ENCODE results near the gene FABP2. TPM values are rescaled to one million over a fixed set of nuclear protein-coding genes. Genes with fewer than 3 reads are reported as not detected.
"Not testable (repeated sequence)": the region's sequence is repeated elsewhere in the genome, so short reads cannot be mapped to it uniquely, and the experiment has no call there.

The FABP2 gene
- total and polyA plus RNA-seq, 4 donors: 0.79 TPM; not detected in 3

- H3K9me3 ChIP-seq (ENCODE audit: control insufficient read depth in 4 of 4, low read length in 3 of 4); H3K4me3 ChIP-seq (ENCODE audit: low read depth in 1 of 3, low read length in 3 of 3); H3K9ac ChIP-seq (ENCODE audit: low read depth in 1 of 2, low read length in 2 of 2); H3K4me1 ChIP-seq (ENCODE audit: control insufficient read depth in 4 of 4, insufficient read depth in 4 of 4, low read length in 3 of 4); H3K36me3 ChIP-seq (ENCODE audit: control insufficient read depth in 4 of 4, insufficient read depth in 3 of 4, low read depth in 1 of 4, low read length in 3 of 4); DNase-seq (ENCODE audit: low spot score); H3K27me3 ChIP-seq (ENCODE audit: control insufficient read depth in 4 of 4, insufficient read depth in 4 of 4, low read length in 3 of 4); H3K27ac ChIP-seq (ENCODE audit: low read depth in 1 of 2, low read length in 2 of 2): not testable (repeated sequence)
- 96% methylated on average over 3 of the region's 3 CpGs for WGBS
These were observed 40.5 kb upstream of the FABP2 start for GRCh38 chr4:119362413-119362812.

GRCh38 chr4:119359873-119360272, 37.9 kb upstream of the FABP2 start:
- TF ChIP-seq RXRA (IDR thresholded peaks at IDR 0.05): peak in 1 of 2 donors; percentile 8
- 51% methylated on average over 2 of the region's 2 CpGs for WGBS
- not testable (repeated sequence) for H3K27me3 ChIP-seq (ENCODE audit: control insufficient read depth in 4 of 4, insufficient read depth in 4 of 4, low read length in 3 of 4); H3K4me3 ChIP-seq (ENCODE audit: low read depth in 1 of 3, low read length in 3 of 3); H3K9me3 ChIP-seq (ENCODE audit: control insufficient read depth in 4 of 4, low read length in 3 of 4); H3K36me3 ChIP-seq (ENCODE audit: control insufficient read depth in 4 of 4, insufficient read depth in 3 of 4, low read depth in 1 of 4, low read length in 3 of 4); DNase-seq (ENCODE audit: low spot score); H3K4me1 ChIP-seq (ENCODE audit: control insufficient read depth in 4 of 4, insufficient read depth in 4 of 4, low read length in 3 of 4); H3K27ac ChIP-seq (ENCODE audit: low read depth in 1 of 2, low read length in 2 of 2); H3K9ac ChIP-seq (ENCODE audit: low read depth in 1 of 2, low read length in 2 of 2)

GRCh38 chr4:119356796-119357195, 34.9 kb upstream of the FABP2 start:
- 96% methylated on average over 1 of the region's 1 CpG for WGBS
- H3K9ac ChIP-seq (ENCODE audit: low read depth in 1 of 2, low read length in 2 of 2); DNase-seq (ENCODE audit: low spot score); H3K27ac ChIP-seq (ENCODE audit: low read depth in 1 of 2, low read length in 2 of 2); H3K4me1 ChIP-seq (ENCODE audit: control insufficient read depth in 4 of 4, insufficient read depth in 4 of 4, low read length in 3 of 4); H3K9me3 ChIP-seq (ENCODE audit: control insufficient read depth in 4 of 4, low read length in 3 of 4); H3K27me3 ChIP-seq (ENCODE audit: control insufficient read depth in 4 of 4, insufficient read depth in 4 of 4, low read length in 3 of 4); H3K36me3 ChIP-seq (ENCODE audit: control insufficient read depth in 4 of 4, insufficient read depth in 3 of 4, low read depth in 1 of 4, low read length in 3 of 4); H3K4me3 ChIP-seq (ENCODE audit: low read depth in 1 of 3, low read length in 3 of 3): not testable (repeated sequence)

GRCh38 chr4:119356041-119356440, 34.1 kb upstream of the FABP2 start:
- not testable (repeated sequence) for H3K4me3 ChIP-seq (ENCODE audit: low read depth in 1 of 3, low read length in 3 of 3); H3K27me3 ChIP-seq (ENCODE audit: control insufficient read depth in 4 of 4, insufficient read depth in 4 of 4, low read length in 3 of 4); H3K36me3 ChIP-seq (ENCODE audit: control insufficient read depth in 4 of 4, insufficient read depth in 3 of 4, low read depth in 1 of 4, low read length in 3 of 4); H3K27ac ChIP-seq (ENCODE audit: low read depth in 1 of 2, low read length in 2 of 2); H3K9me3 ChIP-seq (ENCODE audit: control insufficient read depth in 4 of 4, low read length in 3 of 4); H3K4me1 ChIP-seq (ENCODE audit: control insufficient read depth in 4 of 4, insufficient read depth in 4 of 4, low read length in 3 of 4); H3K9ac ChIP-seq (ENCODE audit: low read depth in 1 of 2, low read length in 2 of 2); DNase-seq (ENCODE audit: low spot score)
- 83% methylated on average over 1 of the region's 1 CpG for WGBS

GRCh38 chr4:119353364-119353763, 31.4 kb upstream of the FABP2 start:
- H3K9ac ChIP-seq (ENCODE audit: low read depth in 1 of 2, low read length in 2 of 2); H3K4me1 ChIP-seq (ENCODE audit: control insufficient read depth in 4 of 4, insufficient read depth in 4 of 4, low read length in 3 of 4); H3K27ac ChIP-seq (ENCODE audit: low read depth in 1 of 2, low read length in 2 of 2); H3K27me3 ChIP-seq (ENCODE audit: control insufficient read depth in 4 of 4, insufficient read depth in 4 of 4, low read length in 3 of 4); H3K4me3 ChIP-seq (ENCODE audit: low read depth in 1 of 3, low read length in 3 of 3); H3K36me3 ChIP-seq (ENCODE audit: control insufficient read depth in 4 of 4, insufficient read depth in 3 of 4, low read depth in 1 of 4, low read length in 3 of 4); H3K9me3 ChIP-seq (ENCODE audit: control insufficient read depth in 4 of 4, low read length in 3 of 4); DNase-seq (ENCODE audit: low spot score): not testable (repeated sequence)
- 76% methylated on average over 3 of the region's 3 CpGs for WGBS

GRCh38 chr4:119348169-119348568, 26.2 kb upstream of the FABP2 start:
- H3K27ac ChIP-seq (ENCODE audit: low read depth in 1 of 2, low read length in 2 of 2); H3K4me1 ChIP-seq (ENCODE audit: control insufficient read depth in 4 of 4, insufficient read depth in 4 of 4, low read length in 3 of 4); H3K36me3 ChIP-seq (ENCODE audit: control insufficient read depth in 4 of 4, insufficient read depth in 3 of 4, low read depth in 1 of 4, low read length in 3 of 4); H3K9me3 ChIP-seq (ENCODE audit: control insufficient read depth in 4 of 4, low read length in 3 of 4); H3K27me3 ChIP-seq (ENCODE audit: control insufficient read depth in 4 of 4, insufficient read depth in 4 of 4, low read length in 3 of 4); DNase-seq (ENCODE audit: low spot score); H3K4me3 ChIP-seq (ENCODE audit: low read depth in 1 of 3, low read length in 3 of 3); H3K9ac ChIP-seq (ENCODE audit: low read depth in 1 of 2, low read length in 2 of 2): not testable (repeated sequence)
- WGBS: 93% methylated on average over 1 of the region's 1 CpG

GRCh38 chr4:119343293-119343692, 21.4 kb upstream of the FABP2 start:
- not testable (repeated sequence) for H3K36me3 ChIP-seq (ENCODE audit: control insufficient read depth in 4 of 4, insufficient read depth in 3 of 4, low read depth in 1 of 4, low read length in 3 of 4); DNase-seq (ENCODE audit: low spot score); H3K4me3 ChIP-seq (ENCODE audit: low read depth in 1 of 3, low read length in 3 of 3); H3K9me3 ChIP-seq (ENCODE audit: control insufficient read depth in 4 of 4, low read length in 3 of 4); H3K27me3 ChIP-seq (ENCODE audit: control insufficient read depth in 4 of 4, insufficient read depth in 4 of 4, low read length in 3 of 4); H3K4me1 ChIP-seq (ENCODE audit: control insufficient read depth in 4 of 4, insufficient read depth in 4 of 4, low read length in 3 of 4); H3K27ac ChIP-seq (ENCODE audit: low read depth in 1 of 2, low read length in 2 of 2); H3K9ac ChIP-seq (ENCODE audit: low read depth in 1 of 2, low read length in 2 of 2)
- WGBS: no CpG with 5 or more reads among the region's 2 CpGs

GRCh38 chr4:119339895-119340294, 18.0 kb upstream of the FABP2 start:
- H3K4me1 ChIP-seq (ENCODE audit: control insufficient read depth in 4 of 4, insufficient read depth in 4 of 4, low read length in 3 of 4); H3K36me3 ChIP-seq (ENCODE audit: control insufficient read depth in 4 of 4, insufficient read depth in 3 of 4, low read depth in 1 of 4, low read length in 3 of 4); H3K27ac ChIP-seq (ENCODE audit: low read depth in 1 of 2, low read length in 2 of 2); H3K27me3 ChIP-seq (ENCODE audit: control insufficient read depth in 4 of 4, insufficient read depth in 4 of 4, low read length in 3 of 4); H3K4me3 ChIP-seq (ENCODE audit: low read depth in 1 of 3, low read length in 3 of 3); H3K9ac ChIP-seq (ENCODE audit: low read depth in 1 of 2, low read length in 2 of 2); DNase-seq (ENCODE audit: low spot score); H3K9me3 ChIP-seq (ENCODE audit: control insufficient read depth in 4 of 4, low read length in 3 of 4): not testable (repeated sequence)

All from liver (tissue), 9 donors.